ENCODE data around the gene SLC25A51. TPM values are rescaled to one million over a fixed set of nuclear protein-coding genes. Genes with fewer than 3 reads are reported as not detected.

The SLC25A51 gene
- total RNA-seq, 1 experiment from 2014 or later: 40.8 TPM

- DNase-seq (ENCODE audit: low spot score): no peak
- intact Hi-C loops (cut with micrococcal nuclease; ENCODE audit: unreplicated experiment): no loop called here
- Histone ChIP-seq H3K27ac (ENCODE audit: low read depth, low read length, poor library complexity, severe bottlenecking) (peak overlapping the region; percentile 46), H3K4me3 (ENCODE audit: low read depth, low read length, poor library complexity, severe bottlenecking) (no peak overlapping the region), H3K36me3 (ENCODE audit: insufficient read depth, low read length, poor library complexity, severe bottlenecking) (no peaks in the 10 kb centered on the region), H3K4me1 (ENCODE audit: insufficient read depth, low read length, poor library complexity, severe bottlenecking) (peaks cover 21% of the 10 kb centered on the region), H3K9me3 (ENCODE audit: low read depth, low read length, poor library complexity, severe bottlenecking) (no peaks in the 10 kb centered on the region), H3K27me3 (replicated peaks; ENCODE audit: insufficient read depth, low read depth, low read length, poor library complexity) (no peaks in the 10 kb centered on the region)
- ChIA-PET POLR2A (ENCODE audit: low non-redundant PET) (no interaction called here), CTCF (no interaction called here)
- TF ChIP-seq CTCF (conservative IDR thresholded peaks at IDR 0.05; ENCODE audit: low read depth, low read length) (no peak), EZH2 (IDR thresholded peaks at IDR 0.05; ENCODE audit: borderline replicate concordance, low read depth, low read length, poor library complexity, severe bottlenecking) (no peak)
- BruUV-seq (replicated peaks): no TSS peak
Measured at GRCh38 chr9:37937366-37937765, 33.4 kb upstream of the SLC25A51 start.

- peaks cover 21% of the 10 kb centered on the region for H3K4me1 ChIP-seq (ENCODE audit: insufficient read depth, low read length, poor library complexity, severe bottlenecking)
Measured at GRCh38 chr9:37936965-37937364, 33.0 kb upstream of the SLC25A51 start.

GRCh38 chr9:37936376-37936775 is 32.4 kb upstream of the SLC25A51 start:
- H3K27ac ChIP-seq (ENCODE audit: low read depth, low read length, poor library complexity, severe bottlenecking): no peak overlapping the region
- peaks cover 21% of the 10 kb centered on the region for H3K4me1 ChIP-seq (ENCODE audit: insufficient read depth, low read length, poor library complexity, severe bottlenecking)
- intact Hi-C loops (cut with micrococcal nuclease; ENCODE audit: unreplicated experiment): no loop called here
- no TSS peak for BruUV-seq (replicated peaks)
- no peaks in the 10 kb centered on the region for H3K36me3 ChIP-seq (ENCODE audit: insufficient read depth, low read length, poor library complexity, severe bottlenecking)
- CTCF ChIA-PET: interaction anchor here (0.7 kb wide), 1 partner anchor 455 kb away, joined by 5 read pairs; no protein-coding TSS in a partner anchor
- POLR2A ChIA-PET (ENCODE audit: low non-redundant PET): no interaction called here
- no peaks in the 10 kb centered on the region for H3K9me3 ChIP-seq (ENCODE audit: low read depth, low read length, poor library complexity, severe bottlenecking)
- no peak for DNase-seq (ENCODE audit: low spot score)
- TF ChIP-seq CTCF (conservative IDR thresholded peaks at IDR 0.05; ENCODE audit: low read depth, low read length) (no peak), EZH2 (IDR thresholded peaks at IDR 0.05; ENCODE audit: borderline replicate concordance, low read depth, low read length, poor library complexity, severe bottlenecking) (no peak)
- no peaks in the 10 kb centered on the region for H3K27me3 ChIP-seq (replicated peaks; ENCODE audit: insufficient read depth, low read depth, low read length, poor library complexity)
- H3K4me3 ChIP-seq (ENCODE audit: low read depth, low read length, poor library complexity, severe bottlenecking): no peak overlapping the region

More at GRCh38 chr9:37936965-37937364, 33.0 kb upstream of the SLC25A51 start:
- peak; percentile 39 for DNase-seq (ENCODE audit: low spot score)
- ChIA-PET CTCF (no interaction called here), POLR2A (ENCODE audit: low non-redundant PET) (no interaction called here)
- TF ChIP-seq EZH2 (IDR thresholded peaks at IDR 0.05; ENCODE audit: borderline replicate concordance, low read depth, low read length, poor library complexity, severe bottlenecking): no peak
- TF ChIP-seq CTCF (conservative IDR thresholded peaks at IDR 0.05; ENCODE audit: low read depth, low read length): no peak
- Histone ChIP-seq H3K36me3 (ENCODE audit: insufficient read depth, low read length, poor library complexity, severe bottlenecking) (no peaks in the 10 kb centered on the region), H3K4me3 (ENCODE audit: low read depth, low read length, poor library complexity, severe bottlenecking) (no peak overlapping the region), H3K9me3 (ENCODE audit: low read depth, low read length, poor library complexity, severe bottlenecking) (no peaks in the 10 kb centered on the region), H3K27ac (ENCODE audit: low read depth, low read length, poor library complexity, severe bottlenecking) (no peak overlapping the region), H3K27me3 (replicated peaks; ENCODE audit: insufficient read depth, low read depth, low read length, poor library complexity) (no peaks in the 10 kb centered on the region)
- no TSS peak for BruUV-seq (replicated peaks)
- intact Hi-C loops (cut with micrococcal nuclease; ENCODE audit: unreplicated experiment): no loop called here

Measured in A673 (cell line).